MM.1S (cell line): ENCODE results near the gene SSBP3.

Experiments used
- CTCF ChIP-seq: fragments of 300-600 bp; sonication (generic); IDR thresholded peaks from 2 replicates; pipeline ENCODE4 v1.5.1; 2016; ENCODE audit warnings: antibody characterized with exemption, low read length, mixed read lengths
- EZH2 ChIP-seq: fragments of 300-600 bp; sonication (generic); optimal IDR thresholded peaks from 2 replicates; pipeline ENCODE3; 2017; ENCODE audit warnings: low read depth, mild to moderate bottlenecking, antibody characterized with exemption, low read length, mixed read lengths
- EZH2phosphoT487 ChIP-seq: fragments of 300-600 bp; sonication (generic); IDR thresholded peaks from 2 replicates; pipeline ENCODE4 v1.6.1; 2018; ENCODE audit warnings: antibody characterized with exemption, low read length

- TF ChIP-seq CTCF, result no peak
- TF ChIP-seq EZH2, result no peak
- no peak for TF ChIP-seq EZH2phosphoT487
These were observed 175.5 kb downstream of the SSBP3 start for GRCh38 chr1:54230507-54231339.
